ENCODE results near the gene GBP4.

The GBP4 gene

GRCh38 chr1:89170170-89171066, 28.3 kb downstream of the GBP4 start:
- no peak for DNase-seq (ENCODE audit: low read depth)

GRCh38 chr1:89169166-89169565, 29.6 kb downstream of the GBP4 start:
- no peak for DNase-seq (ENCODE audit: low read depth)

- no peak for DNase-seq (ENCODE audit: low read depth)
Measured at GRCh38 chr1:89167590-89168230, 31.0 kb downstream of the GBP4 start.

- peak; percentile 12 for DNase-seq (ENCODE audit: low read depth)
Measured at GRCh38 chr1:89166705-89167104, 32.0 kb downstream of the GBP4 start.

GRCh38 chr1:89165811-89166210, 32.9 kb downstream of the GBP4 start:
- no peak for DNase-seq (ENCODE audit: low read depth)

- DNase-seq (ENCODE audit: low read depth) = no peak
Measured at GRCh38 chr1:89151047-89151446, 47.7 kb downstream of the GBP4 start.

- no peak for DNase-seq (ENCODE audit: low read depth)
Measured at GRCh38 chr1:89149976-89150375, 48.8 kb downstream of the GBP4 start.

GRCh38 chr1:89149229-89149628, 49.5 kb downstream of the GBP4 start:
- no peak for DNase-seq (ENCODE audit: low read depth)

GRCh38 chr1:89147678-89148658, 50.8 kb downstream of the GBP4 start:
- DNase-seq (ENCODE audit: low read depth) = no peak

GRCh38 chr1:89146721-89147120, 52.0 kb downstream of the GBP4 start:
- DNase-seq (ENCODE audit: low read depth) = no peak

- no peak for DNase-seq (ENCODE audit: low read depth)
Measured at GRCh38 chr1:89143484-89143883, 55.3 kb downstream of the GBP4 start.

- DNase-seq (ENCODE audit: low read depth) = no peak
Measured at GRCh38 chr1:89142160-89142559, 56.6 kb downstream of the GBP4 start.

- DNase-seq (ENCODE audit: low read depth) = no peak
Measured at GRCh38 chr1:89133747-89134146, 65.0 kb downstream of the GBP4 start.

Data from GM04503 (cell line).